Activated naive CD8-positive, alpha-beta T cell treated with anti-CD3 and anti-CD28 coated beads for 36 hours (primary cell): ENCODE measurements around the gene SRC. TPM values are rescaled to one million over a fixed set of nuclear protein-coding genes. Genes with fewer than 3 reads are reported as not detected.
A peak's percentile ranks its signal among the peaks of the same experiment; 100 is the strongest.

Experiments
- DNase-seq: peaks from one replicate; pipeline ENCODE4 v3.0.0; 2021
- H3K27ac Mint-ChIP-seq: one replicate; pipeline ENCODE4 v1.8.0; 2022; ENCODE audit warnings: mild to moderate bottlenecking, moderate library complexity, mixed read lengths
- H3K27me3 Mint-ChIP-seq: one replicate; pipeline ENCODE4 v1.8.0; 2022; ENCODE audit warnings: mild to moderate bottlenecking, mixed read lengths
- H3K36me3 Mint-ChIP-seq: one replicate; pipeline ENCODE4 v1.8.0; 2021; ENCODE audit warnings: mild to moderate bottlenecking, mixed read lengths
- H3K4me1 Mint-ChIP-seq: one replicate; pipeline ENCODE4 v1.8.0; 2021; ENCODE audit warnings: mixed read lengths
- H3K4me3 Mint-ChIP-seq: one replicate; pipeline ENCODE4 v1.8.0; 2022; ENCODE audit warnings: mild to moderate bottlenecking, moderate library complexity, mixed read lengths
- H3K9me3 Mint-ChIP-seq: one replicate; pipeline ENCODE4 v1.8.0; 2022; ENCODE audit warnings: mixed read lengths
- total RNA-seq, 2 experiments: library from RNA; stranded (reverse); gene quantifications; one replicate each; pipeline ENCODE4 v1.2.3, GENCODE V29; 2021

The SRC gene
- total RNA-seq, 2 experiments from 2014 or later, result 1.1 to 1.9 TPM

GRCh38 chr20:37384683-37385174 is 38.8 kb downstream of the SRC start:
- Mint-ChIP-seq H3K36me3 (no peaks in the 10 kb centered on the region), H3K4me1 (peaks cover 10% of the 10 kb centered on the region), H3K9me3 (no peaks in the 10 kb centered on the region), H3K27me3 (peaks cover 6% of the 10 kb centered on the region), H3K27ac (no peak overlapping the region), H3K4me3 (peak overlapping the region; percentile 76)
- DNase-seq, result peak; percentile 85

DNA sequence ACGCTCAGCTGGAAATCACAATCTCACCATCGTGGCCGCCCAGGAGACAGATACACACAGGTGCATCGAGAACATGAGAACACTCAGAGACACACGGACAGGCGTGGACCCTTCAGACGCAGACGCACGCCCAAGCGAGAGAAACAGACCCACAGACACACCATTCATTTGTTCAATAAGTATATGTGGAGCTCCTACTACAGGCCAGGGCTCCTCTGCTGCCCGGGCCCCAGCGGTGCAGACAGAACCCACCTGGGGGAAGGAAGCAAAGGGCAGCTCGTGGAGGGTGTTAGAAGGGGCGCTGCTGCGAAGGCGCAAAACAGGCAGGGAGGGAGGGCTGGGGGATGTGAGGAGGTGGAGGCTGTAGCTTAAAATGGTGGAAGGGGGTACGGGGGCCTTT is 39.2 kb downstream of the SRC start:
- Mint-ChIP-seq H3K36me3 (no peaks in the 10 kb centered on the region), H3K4me3 (peak overlapping the region; percentile 76), H3K27me3 (peaks cover 6% of the 10 kb centered on the region), H3K27ac (no peak overlapping the region), H3K9me3 (no peaks in the 10 kb centered on the region), H3K4me1 (peaks cover 10% of the 10 kb centered on the region)
- no peak for DNase-seq

DNA sequence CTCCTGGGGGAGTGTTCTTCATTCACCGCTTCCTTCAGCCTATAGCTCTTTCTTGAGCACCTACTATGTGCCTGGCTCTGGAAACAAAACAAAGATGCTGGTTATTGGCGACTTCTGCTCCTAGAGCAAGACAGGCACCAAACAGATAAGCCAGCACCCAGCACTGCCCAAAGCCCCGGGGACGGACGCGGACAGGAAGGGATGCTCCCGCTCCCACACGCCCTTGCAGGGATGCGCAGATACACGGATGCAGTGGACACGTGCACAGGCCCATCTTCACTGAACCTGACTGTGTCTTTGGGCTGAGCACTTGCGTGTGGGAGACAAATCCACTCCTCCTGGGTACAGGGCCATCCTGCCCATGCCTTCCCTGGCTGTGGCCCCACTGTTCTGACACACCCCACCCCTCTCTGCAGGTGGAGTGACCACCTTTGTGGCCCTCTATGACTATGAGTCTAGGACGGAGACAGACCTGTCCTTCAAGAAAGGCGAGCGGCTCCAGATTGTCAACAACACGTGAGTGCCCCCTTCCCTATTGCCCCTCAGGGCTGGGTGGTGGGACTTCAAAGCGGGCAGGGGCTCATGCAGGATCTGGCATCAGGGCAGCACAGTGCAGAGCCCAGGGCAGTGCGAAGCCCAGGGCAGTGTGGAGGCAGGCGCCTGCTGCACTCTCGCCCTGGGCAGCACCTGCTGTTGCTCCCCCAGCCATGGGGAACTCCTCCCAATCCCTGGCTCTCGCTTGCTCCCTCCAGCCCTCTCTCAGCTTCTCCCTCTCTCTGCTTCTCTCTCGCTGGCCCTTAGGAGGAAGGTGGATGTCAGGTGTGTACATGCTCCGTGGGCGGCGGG is 39.9 kb downstream of the SRC start:
- Mint-ChIP-seq H3K27me3 (peaks cover 6% of the 10 kb centered on the region), H3K36me3 (no peaks in the 10 kb centered on the region), H3K4me3 (no peak overlapping the region), H3K27ac (no peak overlapping the region), H3K4me1 (peaks cover 10% of the 10 kb centered on the region), H3K9me3 (no peaks in the 10 kb centered on the region)
- no peak for DNase-seq

DNA sequence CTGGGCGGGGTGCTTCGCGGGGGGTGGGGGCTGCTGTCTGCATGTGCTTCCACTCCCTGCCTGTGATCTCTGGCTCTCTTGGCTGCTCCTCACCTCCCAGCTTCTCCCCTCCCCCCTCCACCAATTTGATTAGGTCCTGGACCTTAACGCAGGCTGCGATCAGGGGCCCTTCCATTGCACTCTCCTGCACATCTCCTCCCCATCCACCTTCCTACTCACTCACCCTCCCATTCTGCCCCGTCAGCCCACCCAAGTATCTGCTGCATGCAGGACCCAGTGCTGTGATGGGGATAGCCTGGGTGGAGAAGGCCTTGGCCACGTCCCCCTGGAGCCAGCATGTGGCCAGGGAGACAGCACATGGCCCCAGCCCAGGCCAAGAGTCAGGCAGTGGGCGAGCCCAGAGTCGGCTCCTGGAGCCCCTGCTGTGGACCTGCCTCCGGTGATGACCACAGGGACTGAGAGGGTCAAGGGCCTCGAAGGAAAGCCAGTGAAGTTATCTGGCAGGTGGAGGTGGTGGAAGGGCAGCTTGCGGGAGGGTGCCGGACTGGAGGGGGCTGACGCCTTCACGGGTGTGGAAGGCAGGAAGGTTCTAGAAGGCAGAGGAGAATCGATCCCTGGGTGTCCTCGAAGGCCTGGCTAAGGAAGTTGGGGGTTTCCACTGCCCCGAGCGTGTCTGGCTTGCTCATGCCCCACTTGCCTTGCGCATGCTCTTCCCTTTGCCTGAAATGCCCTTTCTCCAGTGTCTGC is 40.7 kb downstream of the SRC start:
- no peak overlapping the region for H3K27ac Mint-ChIP-seq
- no peaks in the 10 kb centered on the region for H3K36me3 Mint-ChIP-seq
- H3K4me3 Mint-ChIP-seq, result no peak overlapping the region
- no peaks in the 10 kb centered on the region for H3K9me3 Mint-ChIP-seq
- H3K27me3 Mint-ChIP-seq, result peaks cover 6% of the 10 kb centered on the region
- DNase-seq, result no peak
- H3K4me1 Mint-ChIP-seq, result peaks cover 10% of the 10 kb centered on the region

DNA sequence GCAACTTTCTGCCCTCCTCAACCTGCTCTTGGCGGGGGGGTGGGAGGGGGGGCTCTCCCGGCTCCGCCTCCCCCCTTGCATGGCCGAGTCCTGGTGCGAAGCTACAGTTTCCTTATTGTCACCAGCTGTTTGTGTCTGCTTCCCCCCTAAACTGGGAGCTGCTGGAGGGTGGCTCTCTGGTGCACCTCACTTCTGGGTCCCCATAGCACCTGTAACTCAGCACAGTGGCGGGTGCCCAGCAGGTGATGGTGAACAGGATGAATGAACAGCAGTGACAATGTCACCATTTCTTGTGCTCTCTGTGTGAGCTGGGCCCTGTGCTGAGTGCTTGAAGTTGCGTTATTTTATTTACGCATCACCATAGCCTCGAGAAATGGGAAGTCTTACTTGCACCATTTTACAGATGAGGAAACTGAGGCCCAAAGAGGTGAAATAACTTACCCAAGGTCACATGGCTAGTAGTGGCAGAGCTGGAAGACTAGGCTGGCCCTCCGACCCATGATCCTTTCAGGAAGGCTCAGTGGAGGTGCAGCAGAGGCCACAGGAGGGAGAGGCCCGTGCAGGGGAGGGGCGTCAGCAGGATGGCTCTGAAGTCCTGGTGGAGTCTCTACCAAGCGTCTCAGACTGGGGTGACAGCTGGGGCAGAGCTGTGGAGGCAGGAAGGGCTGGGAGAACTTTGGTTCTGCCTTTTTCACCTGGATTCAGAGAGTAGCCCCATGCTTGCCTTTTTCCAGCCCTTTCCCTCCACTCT is 41.8 kb downstream of the SRC start:
- Mint-ChIP-seq H3K4me1 (peaks cover 10% of the 10 kb centered on the region), H3K4me3 (no peak overlapping the region), H3K27me3 (peaks cover 6% of the 10 kb centered on the region), H3K36me3 (no peaks in the 10 kb centered on the region), H3K27ac (no peak overlapping the region), H3K9me3 (no peaks in the 10 kb centered on the region)
- no peak for DNase-seq

DNA sequence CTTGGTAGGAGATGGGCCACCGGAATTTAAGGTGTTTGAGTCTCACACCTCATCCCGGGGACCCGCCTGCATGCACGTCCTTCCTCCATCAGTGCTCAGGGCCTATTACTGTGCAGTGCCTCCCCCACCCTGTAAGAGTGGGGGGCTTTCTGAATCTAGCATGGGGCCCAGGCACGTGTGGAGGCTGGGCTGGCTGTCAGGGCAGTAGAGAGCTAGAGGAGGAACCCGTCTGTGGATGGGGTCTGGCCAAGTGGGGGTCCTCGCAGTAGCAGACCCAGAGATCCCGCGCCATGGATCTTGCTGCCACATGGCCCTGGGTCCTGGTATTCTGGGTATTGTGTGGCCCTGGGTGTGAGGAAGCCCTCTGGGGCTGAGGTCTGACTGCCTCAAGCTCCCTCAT is 42.9 kb downstream of the SRC start:
- Mint-ChIP-seq H3K9me3 (no peaks in the 10 kb centered on the region), H3K27ac (no peak overlapping the region), H3K27me3 (peaks cover 6% of the 10 kb centered on the region), H3K4me1 (peaks cover 4% of the 10 kb centered on the region), H3K4me3 (no peak overlapping the region), H3K36me3 (no peaks in the 10 kb centered on the region)
- DNase-seq, result no peak

DNA sequence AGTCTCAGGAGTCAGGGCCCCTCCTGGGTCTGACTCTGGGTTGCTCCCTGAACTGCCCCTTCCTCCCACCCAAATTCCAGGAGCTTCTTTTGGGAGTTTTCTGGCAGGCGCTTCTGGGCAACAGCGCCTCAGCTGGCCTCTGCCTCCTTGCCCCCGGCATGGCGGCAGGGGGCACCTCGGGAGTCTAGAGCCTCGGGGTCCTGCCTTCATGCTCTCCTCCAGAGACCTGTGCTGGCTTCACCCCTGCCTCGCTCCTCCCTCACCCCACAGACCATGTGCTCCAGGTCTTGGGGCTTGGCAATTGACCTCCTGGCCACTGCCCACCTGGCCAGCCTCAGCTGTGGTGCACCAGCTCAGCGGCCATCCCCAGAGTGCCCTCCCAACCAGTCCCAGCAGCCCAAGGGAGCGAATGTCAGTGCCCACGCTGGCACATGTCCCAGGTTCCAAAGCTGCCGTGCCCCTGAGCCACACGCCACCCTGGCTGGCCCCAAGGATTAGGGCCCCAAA is 43.4 kb downstream of the SRC start:
- peaks cover 6% of the 10 kb centered on the region for H3K27me3 Mint-ChIP-seq
- no peak for DNase-seq
- no peak overlapping the region for H3K27ac Mint-ChIP-seq
- H3K36me3 Mint-ChIP-seq, result no peaks in the 10 kb centered on the region
- H3K4me1 Mint-ChIP-seq, result peaks cover 4% of the 10 kb centered on the region
- H3K4me3 Mint-ChIP-seq, result no peak overlapping the region
- H3K9me3 Mint-ChIP-seq, result no peaks in the 10 kb centered on the region

DNA sequence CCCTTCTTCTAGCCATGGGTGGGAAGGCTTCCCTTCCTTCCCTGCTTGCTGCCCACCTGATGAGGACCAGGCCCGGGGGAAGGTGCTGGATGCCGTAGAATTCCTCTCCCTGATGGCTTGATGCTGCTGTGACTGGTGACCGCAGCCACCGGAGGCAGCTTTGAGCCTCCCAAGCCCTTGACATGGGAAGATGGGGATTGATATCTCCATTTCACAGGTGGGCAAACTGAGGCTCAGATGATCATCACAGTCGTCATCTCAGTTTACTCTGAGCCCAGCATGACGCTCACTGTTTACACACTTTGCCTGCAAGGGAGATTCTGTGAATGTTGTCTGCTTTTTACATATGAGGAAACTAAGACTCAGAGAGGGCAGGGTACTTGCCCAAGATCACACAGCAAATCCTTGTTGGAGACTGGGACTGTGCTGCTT is 43.9 kb downstream of the SRC start:
- H3K27ac Mint-ChIP-seq, result no peak overlapping the region
- DNase-seq, result no peak
- peaks cover 4% of the 10 kb centered on the region for H3K27me3 Mint-ChIP-seq

DNA sequence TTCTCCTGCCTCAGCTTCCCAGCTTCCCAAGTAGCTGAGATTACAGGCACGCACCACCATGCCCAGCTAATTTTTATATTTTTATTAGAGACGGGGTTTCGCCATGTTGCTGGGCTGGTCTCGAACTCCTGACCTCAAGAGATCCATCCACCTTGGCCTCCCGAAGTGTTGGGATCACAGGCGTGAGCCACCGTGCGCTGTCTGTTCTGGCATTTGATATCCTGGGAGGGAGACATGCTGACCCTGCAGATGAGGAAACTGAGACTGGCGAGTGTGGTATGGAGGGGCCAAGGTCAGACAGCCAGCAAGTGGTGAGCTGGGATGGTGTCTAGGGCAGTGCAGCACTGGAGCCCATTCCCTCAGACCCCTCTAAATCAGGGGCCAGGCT is 44.6 kb downstream of the SRC start:
- H3K4me1 Mint-ChIP-seq, result no peaks in the 10 kb centered on the region
- H3K27me3 Mint-ChIP-seq, result no peaks in the 10 kb centered on the region
- no peak for DNase-seq
- no peaks in the 10 kb centered on the region for H3K9me3 Mint-ChIP-seq
- H3K36me3 Mint-ChIP-seq, result no peaks in the 10 kb centered on the region
- no peak overlapping the region for H3K4me3 Mint-ChIP-seq
- no peak overlapping the region for H3K27ac Mint-ChIP-seq

More for the DNA sequence above, 43.9 kb downstream of the SRC start:
- H3K4me3 Mint-ChIP-seq, result no peak overlapping the region
- H3K4me1 Mint-ChIP-seq, result peaks cover 3% of the 10 kb centered on the region
- H3K36me3 Mint-ChIP-seq, result no peaks in the 10 kb centered on the region
- no peaks in the 10 kb centered on the region for H3K9me3 Mint-ChIP-seq

DNA sequence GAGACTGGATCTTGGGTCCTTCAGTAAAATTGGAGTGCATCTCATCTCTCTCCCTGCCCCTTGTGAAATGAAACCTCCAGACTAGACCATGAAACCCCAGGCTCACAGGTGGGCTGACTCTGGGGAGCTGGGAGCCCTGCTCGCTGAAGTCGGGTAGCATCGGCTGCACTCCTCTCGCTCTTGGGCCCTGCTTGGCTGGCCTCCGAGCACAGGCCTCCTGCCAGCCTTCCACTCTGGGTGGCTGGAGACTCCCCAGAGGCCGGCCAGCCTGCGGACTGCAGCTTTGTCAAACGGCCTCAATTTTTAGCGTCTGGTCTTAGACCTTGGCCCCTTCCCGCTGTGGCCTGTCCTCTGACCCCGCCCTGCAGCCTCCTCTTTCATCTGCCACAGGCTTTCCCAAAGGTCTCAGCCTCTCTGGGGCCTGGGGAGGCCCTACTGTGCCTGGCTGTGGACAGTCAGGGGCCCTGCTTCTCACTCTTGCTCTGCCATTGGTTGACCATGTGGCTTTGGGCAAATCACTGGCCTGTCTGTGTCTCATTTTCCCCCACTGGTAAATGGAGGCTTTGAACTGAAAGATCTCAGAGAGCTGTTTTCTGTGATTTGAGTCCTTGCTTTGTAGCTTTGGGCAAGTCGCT is 45.1 kb downstream of the SRC start:
- DNase-seq, result no peak
- no peaks in the 10 kb centered on the region for H3K27me3 Mint-ChIP-seq
- H3K36me3 Mint-ChIP-seq, result no peaks in the 10 kb centered on the region
- H3K4me1 Mint-ChIP-seq, result no peaks in the 10 kb centered on the region
- H3K4me3 Mint-ChIP-seq, result no peak overlapping the region
- no peak overlapping the region for H3K27ac Mint-ChIP-seq
- no peaks in the 10 kb centered on the region for H3K9me3 Mint-ChIP-seq

- Mint-ChIP-seq H3K4me3 (no peak overlapping the region), H3K36me3 (no peaks in the 10 kb centered on the region), H3K27me3 (no peaks in the 10 kb centered on the region), H3K27ac (no peak overlapping the region), H3K9me3 (no peaks in the 10 kb centered on the region), H3K4me1 (no peaks in the 10 kb centered on the region)
- DNase-seq, result peak; percentile 39
Observed at GRCh38 chr20:37392441-37393195, 46.7 kb downstream of the SRC start.

DNA sequence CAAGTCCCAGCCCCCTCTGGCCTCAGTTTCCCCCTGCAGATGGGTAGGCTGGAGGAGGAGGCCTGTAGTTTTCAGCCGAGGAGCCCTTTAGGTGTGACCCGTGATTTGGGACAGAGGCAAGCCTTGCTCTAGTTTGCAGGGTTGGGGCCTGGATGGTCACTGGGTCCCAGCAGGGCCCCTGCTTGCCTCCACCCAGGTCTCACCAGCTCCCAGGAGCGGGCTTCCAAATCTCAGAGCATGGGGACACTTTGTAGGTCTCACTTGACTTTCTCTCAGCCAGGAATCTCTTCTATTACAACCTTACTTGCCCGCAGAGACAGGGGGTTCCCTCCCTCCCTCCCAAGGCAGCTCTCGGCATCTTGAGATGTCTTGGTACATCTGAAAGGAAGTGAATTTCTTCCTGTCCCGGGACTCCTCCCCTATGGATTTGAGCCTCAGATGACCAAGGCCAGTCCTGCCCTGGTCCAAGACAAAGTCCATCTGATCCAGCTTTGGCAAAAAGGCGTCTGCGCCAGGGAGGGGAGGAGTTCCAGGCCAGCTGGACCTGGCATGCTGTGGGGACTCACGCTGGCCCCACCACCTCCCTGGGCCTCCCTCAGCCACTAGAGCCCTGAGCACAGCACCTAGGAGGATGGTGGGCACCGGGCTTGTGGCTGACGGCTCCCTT is 47.4 kb downstream of the SRC start:
- no peaks in the 10 kb centered on the region for H3K9me3 Mint-ChIP-seq
- no peak overlapping the region for H3K4me3 Mint-ChIP-seq
- H3K27me3 Mint-ChIP-seq, result no peaks in the 10 kb centered on the region
- no peak overlapping the region for H3K27ac Mint-ChIP-seq
- no peaks in the 10 kb centered on the region for H3K36me3 Mint-ChIP-seq
- DNase-seq, result no peak
- H3K4me1 Mint-ChIP-seq, result no peaks in the 10 kb centered on the region

DNA sequence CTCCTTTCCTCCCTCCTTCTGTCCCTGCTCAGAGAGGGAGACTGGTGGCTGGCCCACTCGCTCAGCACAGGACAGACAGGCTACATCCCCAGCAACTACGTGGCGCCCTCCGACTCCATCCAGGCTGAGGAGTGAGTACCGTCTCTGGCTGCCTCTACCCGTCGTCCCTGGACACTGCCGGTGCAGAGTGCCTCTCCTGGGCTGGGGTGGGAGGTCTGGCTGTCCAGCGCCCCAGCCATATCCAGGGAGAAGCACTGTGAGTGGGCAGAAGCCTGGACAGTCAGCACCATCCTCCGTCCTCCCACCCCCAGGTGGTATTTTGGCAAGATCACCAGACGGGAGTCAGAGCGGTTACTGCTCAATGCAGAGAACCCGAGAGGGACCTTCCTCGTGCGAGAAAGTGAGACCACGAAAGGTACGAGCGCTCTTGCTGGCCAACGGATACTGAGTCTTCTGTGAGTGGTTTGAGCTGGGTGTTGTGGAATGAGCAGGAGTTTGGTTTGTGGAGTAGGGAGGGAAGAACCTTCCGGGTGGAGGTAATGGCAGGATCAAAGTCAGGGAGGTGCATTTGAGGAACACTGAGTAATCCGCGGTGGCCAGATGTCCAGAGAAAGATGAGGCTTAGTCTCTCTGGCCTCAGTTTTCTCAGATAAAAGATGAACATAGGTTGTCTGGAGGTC is 48.1 kb downstream of the SRC start:
- Mint-ChIP-seq H3K9me3 (no peaks in the 10 kb centered on the region), H3K4me1 (no peaks in the 10 kb centered on the region), H3K27ac (no peak overlapping the region), H3K27me3 (no peaks in the 10 kb centered on the region), H3K4me3 (no peak overlapping the region), H3K36me3 (no peaks in the 10 kb centered on the region)
- no peak for DNase-seq
